Stimulated activated CD8-positive, alpha-beta memory T cell treated with anti-CD3 and anti-CD28 coated beads, Interleukin-15, amount 100 ng/mL, for 1 hour (primary cell): ENCODE results near the gene ACCS.

ENCODE experiments used
- DNase-seq: peaks from one replicate; pipeline ENCODE4 v3.0.0-alpha.2; 2020; ENCODE audit warnings: low read depth

The ACCS gene

DNA sequence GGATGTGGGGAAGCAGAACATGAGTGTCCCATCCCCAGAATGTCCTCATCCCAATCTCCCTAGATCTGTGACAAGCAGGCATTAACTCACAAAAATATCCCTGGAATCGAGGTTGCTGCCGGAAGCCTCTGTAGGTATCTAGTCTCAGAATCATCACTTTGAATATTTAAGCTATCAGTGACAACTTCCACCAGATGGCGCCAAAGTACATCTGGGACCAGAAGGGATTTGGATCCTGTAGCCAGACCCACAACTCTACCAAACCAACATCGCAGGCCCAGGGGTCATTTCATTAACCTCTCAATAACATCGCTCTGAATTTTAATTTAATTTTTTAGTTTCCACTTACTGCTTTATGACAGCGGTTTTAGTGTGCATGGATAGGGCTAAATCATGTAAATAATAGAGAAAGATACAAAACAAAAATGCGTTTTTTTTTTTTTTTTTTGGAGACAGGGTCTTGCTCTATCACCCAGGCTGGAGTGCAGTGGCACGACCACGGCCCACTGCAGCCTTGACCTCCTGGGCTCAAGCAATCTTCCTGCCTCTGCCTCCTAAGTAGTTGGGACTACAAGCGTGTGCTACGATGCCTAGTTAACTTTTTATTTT, 28.3 kb downstream of the ACCS start:
- DNase-seq, result peak; percentile 59

GRCh38 chr11:44095506-44096359, 29.7 kb downstream of the ACCS start, which contains the start of gene EXT2:
TSS of gene EXT2 (plus strand) at chr11:44095678. CDS start at chr11:44107713, 12,035 bp downstream.
- peak; percentile 70 for DNase-seq

- DNase-seq, result no peak
Measured at GRCh38 chr11:44096360-44097185, 30.5 kb downstream of the ACCS start.

DNA sequence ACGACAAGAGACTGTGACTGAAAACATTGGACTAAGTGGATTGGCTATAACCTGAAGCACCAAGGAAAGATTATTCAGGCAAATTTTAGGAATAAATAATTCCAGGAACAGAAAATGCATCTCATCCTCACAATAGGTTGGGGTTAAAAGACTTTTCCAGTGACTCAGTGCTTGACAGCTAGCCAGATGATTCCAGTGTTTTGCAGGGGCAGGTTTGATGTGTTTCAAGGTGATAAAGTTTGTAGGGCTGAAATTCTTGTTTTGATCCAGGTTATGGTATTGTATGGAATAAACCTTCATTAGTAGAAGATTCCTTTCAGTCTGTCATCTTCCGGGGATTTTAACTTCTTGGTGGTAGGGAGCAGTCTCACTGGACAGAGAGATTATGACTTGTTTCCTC, 31.8 kb downstream of the ACCS start:
- DNase-seq, result no peak

- no peak for DNase-seq
Measured at GRCh38 chr11:44101098-44101497, 35.0 kb downstream of the ACCS start.

DNA sequence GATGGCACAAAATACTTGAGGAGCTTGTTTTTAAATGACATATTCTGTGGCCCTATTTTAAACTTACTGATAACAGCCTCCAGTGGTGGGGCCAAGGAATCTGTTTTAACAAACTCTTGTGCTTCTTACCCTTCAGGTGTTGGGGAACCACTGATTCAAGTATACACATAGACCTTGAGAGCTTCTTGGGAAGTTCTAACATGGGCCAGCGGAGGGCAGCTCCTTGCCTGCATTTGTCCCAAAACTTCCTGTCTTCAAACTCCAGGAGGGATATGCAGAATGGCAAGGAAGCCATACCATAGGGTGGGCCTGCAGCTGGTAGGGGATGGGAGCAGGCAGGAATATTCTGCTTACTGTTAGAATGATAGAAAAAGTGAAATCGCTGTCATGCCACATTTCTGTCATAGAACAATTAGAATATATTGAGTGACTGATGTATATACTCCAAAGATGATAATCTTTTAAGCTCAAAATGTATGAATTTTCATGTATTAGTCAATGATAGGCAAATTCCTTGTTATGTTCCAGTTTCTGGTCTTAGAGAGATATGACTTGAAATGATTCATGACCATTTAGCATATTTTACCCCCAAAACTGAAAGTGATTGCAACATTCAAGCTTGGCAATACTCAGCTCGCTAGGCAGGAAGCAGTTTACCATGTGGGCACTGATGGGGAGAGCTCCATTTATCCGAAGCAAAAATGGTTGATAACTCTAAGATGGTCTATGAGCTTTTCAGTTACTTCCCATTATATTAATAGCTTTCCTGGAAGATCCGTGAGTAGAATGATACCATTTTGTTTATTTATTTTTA, 38.6 kb downstream of the ACCS start:
- DNase-seq, result no peak

- no peak for DNase-seq
Measured at GRCh38 chr11:44108260-44108659, 42.2 kb downstream of the ACCS start.

DNA sequence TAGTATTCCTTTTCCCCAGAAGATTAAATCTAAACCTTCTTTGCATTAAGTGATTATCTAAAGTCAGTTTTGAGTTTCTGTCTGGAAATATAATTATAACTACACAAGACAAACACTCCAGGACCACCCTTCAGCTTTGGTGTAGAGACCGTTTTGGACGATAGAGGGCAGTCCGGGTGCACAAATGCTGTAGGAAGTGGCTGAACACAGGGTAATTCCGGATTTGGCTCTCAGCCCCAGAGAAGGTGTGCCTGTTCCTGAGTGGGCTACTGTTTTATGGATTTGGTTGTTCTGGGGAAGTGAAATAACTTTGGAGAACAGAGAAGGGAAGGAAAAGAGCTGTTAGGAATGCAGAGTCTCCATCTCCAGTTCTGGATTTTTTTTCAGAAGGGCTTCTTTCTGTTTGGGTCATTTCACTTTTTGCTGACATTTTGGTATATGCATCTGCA, 44.2 kb downstream of the ACCS start:
- DNase-seq, result peak; percentile 30

- DNase-seq, result no peak
Measured at GRCh38 chr11:44112091-44112821, 46.2 kb downstream of the ACCS start.

- no peak for DNase-seq
Measured at GRCh38 chr11:44113018-44113417, 46.9 kb downstream of the ACCS start.

DNA sequence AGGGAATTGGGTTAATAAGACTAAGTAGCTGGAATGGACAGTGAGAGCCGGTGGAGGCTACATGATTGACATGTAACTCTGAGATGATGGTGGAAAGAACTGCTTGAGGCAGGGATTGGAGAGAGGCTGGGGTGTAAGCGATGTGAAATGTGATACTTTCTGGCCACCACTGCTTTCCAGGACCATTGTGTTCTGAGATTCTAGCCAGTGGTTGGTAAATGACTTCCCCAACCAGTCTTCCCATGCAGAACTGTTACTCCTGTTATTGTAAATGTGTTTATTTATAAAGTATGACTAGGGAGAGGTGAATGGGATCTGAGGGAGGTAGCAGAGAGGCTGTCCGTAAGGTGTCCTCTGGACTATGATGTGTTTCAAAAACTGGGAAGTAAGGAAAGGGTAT, 47.5 kb downstream of the ACCS start:
- DNase-seq, result no peak

DNA sequence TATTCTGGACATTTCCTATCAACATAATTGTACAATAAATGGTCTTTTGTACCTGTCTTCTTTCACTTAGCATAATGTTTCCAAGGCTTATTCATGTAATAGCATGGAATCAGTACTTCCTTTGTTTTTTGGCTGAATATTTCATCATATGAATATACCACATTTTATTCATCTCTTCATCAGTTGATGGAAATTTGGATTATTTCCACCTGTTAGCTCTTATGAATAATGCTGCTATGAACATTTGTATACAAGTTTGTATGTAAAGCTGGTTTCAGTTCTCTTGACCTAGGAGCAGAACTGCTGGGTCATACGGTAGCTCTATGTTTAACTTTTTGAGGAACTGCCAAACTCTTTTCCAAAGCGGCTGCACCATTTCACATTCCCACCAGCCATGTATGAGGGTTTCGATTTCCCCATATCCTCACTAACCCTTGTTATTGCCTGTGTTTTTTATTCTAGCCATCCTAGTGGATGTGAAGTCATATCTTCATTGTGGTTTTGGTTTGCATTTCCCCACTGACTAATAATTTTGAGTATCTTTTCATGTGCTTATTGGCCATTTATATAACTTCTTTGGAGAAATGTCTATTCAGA, 50.3 kb downstream of the ACCS start:
- DNase-seq, result no peak

DNA sequence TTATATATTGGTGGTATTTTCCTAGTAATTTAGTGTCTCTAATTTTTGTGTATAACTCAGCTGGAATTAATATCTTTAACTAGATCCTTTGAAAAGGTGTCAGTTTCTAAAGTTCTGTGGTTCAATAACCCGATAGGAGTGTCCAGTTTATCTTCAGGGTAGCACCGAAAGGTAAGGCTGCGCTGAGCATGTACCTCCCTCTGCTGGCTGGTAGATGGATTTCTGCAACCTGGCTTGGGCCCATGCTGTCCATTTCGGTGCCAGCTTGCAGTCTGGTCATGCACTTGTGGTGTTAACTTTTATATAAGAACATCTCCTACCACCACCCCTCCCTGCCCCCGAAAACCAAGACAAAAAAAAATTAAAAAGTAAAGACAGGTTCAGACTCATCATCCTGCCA, 54.1 kb downstream of the ACCS start:
- no peak for DNase-seq

GRCh38 chr11:44125598-44125997, 59.5 kb downstream of the ACCS start:
- no peak for DNase-seq

DNA sequence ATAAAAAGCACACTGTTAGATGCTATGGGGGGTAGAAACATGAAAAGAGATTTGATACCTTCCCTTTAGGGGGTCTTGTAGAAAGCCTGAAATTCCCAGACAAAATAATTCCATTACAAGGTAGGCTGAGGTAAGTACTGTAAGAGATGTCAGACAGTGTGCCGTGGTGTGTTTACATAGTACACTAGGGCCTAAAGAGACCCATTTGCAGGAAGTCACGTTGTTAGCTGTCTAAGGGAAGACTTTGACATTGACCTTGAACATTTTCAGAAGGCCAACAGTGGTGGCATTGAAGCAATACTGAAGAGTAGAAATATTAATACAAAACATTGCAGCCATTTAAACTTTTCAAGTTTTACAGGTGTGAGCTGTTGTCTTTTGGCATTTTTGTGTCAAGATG, 60.2 kb downstream of the ACCS start:
- DNase-seq, result no peak

GRCh38 chr11:44127130-44127529, 61.1 kb downstream of the ACCS start:
- DNase-seq, result no peak

DNA sequence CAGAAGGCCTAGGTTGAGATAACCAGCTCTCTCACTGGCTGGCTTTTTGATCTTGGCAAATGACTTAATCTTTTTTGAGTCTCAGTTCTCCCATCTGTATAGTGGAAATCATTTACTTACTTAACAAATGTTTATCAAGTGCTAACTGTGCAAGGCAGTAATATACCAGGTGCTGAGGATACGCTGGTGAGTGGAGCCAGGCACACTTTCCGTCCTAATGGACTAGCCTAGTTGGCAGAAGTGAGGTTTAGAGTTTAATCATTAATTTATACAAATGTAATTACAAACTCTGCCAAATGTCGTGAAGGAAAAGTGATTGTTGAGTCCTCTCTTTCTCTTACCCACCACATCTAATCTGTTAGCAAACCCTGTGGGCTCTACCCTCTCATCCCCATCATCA, 62.7 kb downstream of the ACCS start:
- DNase-seq, result no peak

GRCh38 chr11:44130751-44131150, 64.7 kb downstream of the ACCS start:
- no peak for DNase-seq

GRCh38 chr11:44133335-44133946, 67.4 kb downstream of the ACCS start:
- DNase-seq, result no peak
